ENCODE data around the gene TMEM175. TPM values are rescaled to one million over a fixed set of nuclear protein-coding genes. Genes with fewer than 3 reads are reported as not detected.

The TMEM175 gene
- total RNA-seq, 2 experiments from 2014 or later = 12.5 to 33.1 TPM

DNA sequence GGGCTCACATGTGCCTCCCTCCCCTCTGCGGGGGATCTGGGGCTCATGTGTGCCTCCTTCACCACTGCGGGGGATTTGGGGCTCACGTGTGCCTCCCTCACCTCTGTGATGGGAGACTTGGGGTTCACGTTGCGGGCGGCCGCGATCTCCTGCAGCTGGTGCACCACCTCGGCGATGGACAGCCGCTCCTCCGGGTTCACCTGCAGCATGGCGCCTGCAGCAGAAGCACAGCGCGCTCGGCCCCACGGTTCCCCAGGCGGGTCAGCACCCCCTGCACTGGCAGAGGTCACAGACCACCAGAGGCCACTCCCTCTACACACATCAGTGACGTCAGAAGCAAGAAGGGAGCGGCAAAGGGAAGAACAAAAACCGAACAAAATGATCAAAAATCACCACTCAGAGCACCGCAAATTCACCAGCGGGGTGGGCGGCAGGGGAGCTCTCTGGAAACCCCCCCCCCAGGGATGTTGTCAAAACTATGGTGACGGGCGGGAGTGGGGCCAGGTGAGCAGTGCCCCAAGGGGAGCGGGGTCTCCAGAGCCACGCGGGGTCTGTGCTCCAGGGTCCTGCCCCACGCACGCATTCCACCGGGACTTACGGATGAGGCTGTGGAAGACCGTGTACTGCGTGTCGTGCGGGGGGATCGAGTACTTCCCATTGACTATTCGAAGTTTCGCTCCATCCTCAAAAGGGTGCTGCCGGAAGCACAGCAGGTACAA lies 38.8 kb upstream of the TMEM175 start:
- H3K36me3 ChIP-seq (ENCODE audit: insufficient read depth, low read length) = peaks cover 53% of the 10 kb centered on the region

DNA sequence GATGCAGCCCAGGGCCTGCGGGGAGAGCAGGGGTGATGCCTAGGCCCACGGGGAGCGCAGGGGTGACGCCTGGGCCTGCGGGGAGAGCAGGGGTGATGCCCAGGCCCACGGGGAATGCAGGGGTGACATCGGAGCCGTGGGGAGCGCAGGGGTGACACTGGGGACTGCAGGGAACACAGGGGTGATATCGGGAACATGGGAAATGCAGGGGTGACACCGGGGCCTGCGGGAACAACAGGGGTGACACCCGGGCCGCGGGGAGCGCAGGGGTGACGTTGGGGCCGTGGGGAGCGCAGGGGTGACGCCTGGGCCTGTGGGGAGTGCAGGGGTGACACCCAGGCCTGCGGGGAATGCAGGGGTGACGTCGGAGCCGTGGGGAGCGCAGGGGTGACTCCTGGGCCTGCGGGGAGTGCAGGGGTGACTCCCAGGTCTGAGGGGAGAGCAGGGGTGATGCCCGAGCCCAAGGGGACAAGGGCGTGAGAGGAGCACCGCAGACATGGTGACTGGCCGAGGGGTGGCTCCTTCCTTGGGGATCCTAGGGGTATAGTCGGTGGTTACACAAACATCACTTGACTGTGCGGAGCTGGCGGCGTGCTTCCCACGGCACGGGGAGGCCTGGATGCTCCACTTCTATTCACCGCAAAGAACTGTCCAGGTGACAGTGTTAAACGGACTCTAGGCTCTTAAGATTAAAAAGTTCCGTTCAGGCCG lies 38.1 kb upstream of the TMEM175 start:
- Histone ChIP-seq H3K4me3 (ENCODE audit: low read depth, low read length, poor library complexity, severe bottlenecking) (no peak overlapping the region), H2AFZ (ENCODE audit: low read length) (no peak overlapping the region), H3K9me3 (ENCODE audit: low read length) (no peaks in the 10 kb centered on the region), H3K36me3 (ENCODE audit: insufficient read depth, low read length) (peaks cover 46% of the 10 kb centered on the region), H3K79me2 (ENCODE audit: insufficient read depth, low read depth, low read length) (no peaks in the 10 kb centered on the region), H3K9me2 (ENCODE audit: insufficient read depth, low read length) (no peaks in the 10 kb centered on the region), H3K4me1 (ENCODE audit: insufficient read depth, low read length, poor library complexity, severe bottlenecking) (no peaks in the 10 kb centered on the region), H3K27ac (ENCODE audit: low read depth, low read length, poor library complexity, severe bottlenecking) (no peak overlapping the region), H4K20me1 (ENCODE audit: insufficient read depth, low read length) (no peaks in the 10 kb centered on the region), H3K4me2 (ENCODE audit: low read length) (no peak overlapping the region)
- BruUV-seq (replicated peaks) = no TSS peak
- CTCF ChIA-PET (ENCODE audit: unreplicated experiment) = no interaction called here
- TF ChIP-seq, protein P1, sequence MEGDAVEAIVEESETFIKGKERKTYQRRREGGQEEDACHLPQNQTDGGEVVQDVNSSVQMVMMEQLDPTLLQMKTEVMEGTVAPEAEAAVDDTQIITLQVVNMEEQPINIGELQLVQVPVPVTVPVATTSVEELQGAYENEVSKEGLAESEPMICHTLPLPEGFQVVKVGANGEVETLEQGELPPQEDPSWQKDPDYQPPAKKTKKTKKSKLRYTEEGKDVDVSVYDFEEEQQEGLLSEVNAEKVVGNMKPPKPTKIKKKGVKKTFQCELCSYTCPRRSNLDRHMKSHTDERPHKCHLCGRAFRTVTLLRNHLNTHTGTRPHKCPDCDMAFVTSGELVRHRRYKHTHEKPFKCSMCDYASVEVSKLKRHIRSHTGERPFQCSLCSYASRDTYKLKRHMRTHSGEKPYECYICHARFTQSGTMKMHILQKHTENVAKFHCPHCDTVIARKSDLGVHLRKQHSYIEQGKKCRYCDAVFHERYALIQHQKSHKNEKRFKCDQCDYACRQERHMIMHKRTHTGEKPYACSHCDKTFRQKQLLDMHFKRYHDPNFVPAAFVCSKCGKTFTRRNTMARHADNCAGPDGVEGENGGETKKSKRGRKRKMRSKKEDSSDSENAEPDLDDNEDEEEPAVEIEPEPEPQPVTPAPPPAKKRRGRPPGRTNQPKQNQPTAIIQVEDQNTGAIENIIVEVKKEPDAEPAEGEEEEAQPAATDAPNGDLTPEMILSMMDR (conservative IDR thresholded peaks at IDR 0.05; ENCODE audit: low read length) = no peak
- POLR2A ChIA-PET = no interaction called here
- intact Hi-C loops (cut with micrococcal nuclease; ENCODE audit: unreplicated experiment) = loop anchor here (5.0 kb wide), 2 partner anchors 93 to 152 kb away; partner anchors contain the start of gene IDUA
- no peak for DNase-seq (ENCODE audit: low spot score)

More for the DNA sequence above, 38.8 kb upstream of the TMEM175 start:
- H2AFZ ChIP-seq (ENCODE audit: low read length) = no peak overlapping the region
- ChIA-PET POLR2A (no interaction called here), CTCF (ENCODE audit: unreplicated experiment) (no interaction called here)
- no peak overlapping the region for H3K27ac ChIP-seq (ENCODE audit: low read depth, low read length, poor library complexity, severe bottlenecking)
- H3K4me3 ChIP-seq (ENCODE audit: low read depth, low read length, poor library complexity, severe bottlenecking) = no peak overlapping the region
- no peaks in the 10 kb centered on the region for H3K79me2 ChIP-seq (ENCODE audit: insufficient read depth, low read depth, low read length)
- no peaks in the 10 kb centered on the region for H3K4me1 ChIP-seq (ENCODE audit: insufficient read depth, low read length, poor library complexity, severe bottlenecking)
- BruUV-seq (replicated peaks) = no TSS peak
- H3K4me2 ChIP-seq (ENCODE audit: low read length) = no peak overlapping the region
- no peaks in the 10 kb centered on the region for H3K9me3 ChIP-seq (ENCODE audit: low read length)
- H3K9me2 ChIP-seq (ENCODE audit: insufficient read depth, low read length) = no peaks in the 10 kb centered on the region
- TF ChIP-seq, protein P1 (conservative IDR thresholded peaks at IDR 0.05; ENCODE audit: low read length) = no peak
- TF ChIP-seq EZH2phosphoT487 (IDR thresholded peaks at IDR 0.05; ENCODE audit: borderline replicate concordance, low read depth, low read length) = no peak
- intact Hi-C loops (cut with micrococcal nuclease; ENCODE audit: unreplicated experiment) = loop anchor here (5.0 kb wide), 2 partner anchors 94 to 151 kb away; partner anchors contain the start of gene IDUA
- no peak for DNase-seq (ENCODE audit: low spot score)
- H4K20me1 ChIP-seq (ENCODE audit: insufficient read depth, low read length) = no peaks in the 10 kb centered on the region

- POLR2A ChIA-PET = no interaction called here
- Histone ChIP-seq H3K4me1 (ENCODE audit: insufficient read depth, low read length, poor library complexity, severe bottlenecking) (no peaks in the 10 kb centered on the region), H4K20me1 (ENCODE audit: insufficient read depth, low read length) (no peaks in the 10 kb centered on the region), H2AFZ (ENCODE audit: low read length) (no peak overlapping the region), H3K9me2 (ENCODE audit: insufficient read depth, low read length) (no peaks in the 10 kb centered on the region), H3K36me3 (ENCODE audit: insufficient read depth, low read length) (peaks cover 37% of the 10 kb centered on the region; the same call in 1 of the 2 replicates), H3K27ac (ENCODE audit: low read depth, low read length, poor library complexity, severe bottlenecking) (no peak overlapping the region), H3K9me3 (ENCODE audit: low read length) (no peaks in the 10 kb centered on the region), H3K4me3 (ENCODE audit: low read depth, low read length, poor library complexity, severe bottlenecking) (no peak overlapping the region), H3K79me2 (ENCODE audit: insufficient read depth, low read depth, low read length) (no peaks in the 10 kb centered on the region), H3K4me2 (ENCODE audit: low read length) (no peak overlapping the region)
- TF ChIP-seq, protein P1 (conservative IDR thresholded peaks at IDR 0.05; ENCODE audit: low read length) = no peak
- TF ChIP-seq EZH2phosphoT487 (IDR thresholded peaks at IDR 0.05; ENCODE audit: borderline replicate concordance, low read depth, low read length) = no peak
- CTCF ChIA-PET (ENCODE audit: unreplicated experiment) = no interaction called here
- intact Hi-C loops (cut with micrococcal nuclease; ENCODE audit: unreplicated experiment) = no loop called here
- no TSS peak for BruUV-seq (replicated peaks)
- DNase-seq (ENCODE audit: low spot score) = no peak
Observed at GRCh38 chr4:895596-895995, 36.7 kb upstream of the TMEM175 start.

All from OCI-LY7 (cell line).